Measurements from ENCODE around the gene SPEM1. TPM values are rescaled to one million over a fixed set of nuclear protein-coding genes. Genes with fewer than 3 reads are reported as not detected.

Gene SPEM1
- total RNA-seq, 1 donor from 2014 or later = 0.31 TPM

- no peaks in the 10 kb centered on the region for H3K9me3 Mint-ChIP-seq
- H3K4me1 Mint-ChIP-seq (ENCODE audit: unreplicated experiment) = no peaks in the 10 kb centered on the region
These were observed 31.3 kb upstream of the SPEM1 start for GRCh38 chr17:7388856-7389255.

GRCh38 chr17:7389924-7390910 lies 29.9 kb upstream of the SPEM1 start:
- H3K4me3 Mint-ChIP-seq = no peak overlapping the region
- no peaks in the 10 kb centered on the region for H3K27me3 Mint-ChIP-seq
- no peak for DNase-seq (ENCODE audit: extremely low spot score, unreplicated experiment)
- peaks cover 5% of the 10 kb centered on the region for H3K4me1 Mint-ChIP-seq (ENCODE audit: unreplicated experiment)
- no peak overlapping the region for H3K27ac Mint-ChIP-seq
- no peak for TF ChIP-seq CTCF (conservative IDR thresholded peaks at IDR 0.05)
- peaks cover 14% of the 10 kb centered on the region for H3K36me3 Mint-ChIP-seq
- H3K9me3 Mint-ChIP-seq = no peaks in the 10 kb centered on the region

More at GRCh38 chr17:7388856-7389255, 31.3 kb upstream of the SPEM1 start:
- Mint-ChIP-seq H3K27ac (no peak overlapping the region), H3K27me3 (peaks cover 4% of the 10 kb centered on the region), H3K4me3 (no peak overlapping the region), H3K36me3 (peaks cover 14% of the 10 kb centered on the region)
- DNase-seq (ENCODE audit: extremely low spot score, unreplicated experiment) = no peak
- no peak for TF ChIP-seq CTCF (conservative IDR thresholded peaks at IDR 0.05)

GRCh38 chr17:7391307-7391706 lies 28.8 kb upstream of the SPEM1 start:
- no peak for DNase-seq (ENCODE audit: extremely low spot score, unreplicated experiment)
- no peak for TF ChIP-seq CTCF (conservative IDR thresholded peaks at IDR 0.05)
- Mint-ChIP-seq H3K27me3 (no peaks in the 10 kb centered on the region), H3K9me3 (no peaks in the 10 kb centered on the region), H3K4me3 (no peak overlapping the region), H3K4me1 (ENCODE audit: unreplicated experiment) (peaks cover 5% of the 10 kb centered on the region), H3K27ac (no peak overlapping the region), H3K36me3 (peaks cover 11% of the 10 kb centered on the region)

- peak overlapping the region; percentile 91 for H3K4me3 Mint-ChIP-seq
- no peak for DNase-seq (ENCODE audit: extremely low spot score, unreplicated experiment)
- H3K4me1 Mint-ChIP-seq (ENCODE audit: unreplicated experiment) = peaks cover 5% of the 10 kb centered on the region
- no peaks in the 10 kb centered on the region for H3K9me3 Mint-ChIP-seq
- H3K27ac Mint-ChIP-seq = no peak overlapping the region
- peaks cover 11% of the 10 kb centered on the region for H3K36me3 Mint-ChIP-seq
- no peak for TF ChIP-seq CTCF (conservative IDR thresholded peaks at IDR 0.05)
- no peaks in the 10 kb centered on the region for H3K27me3 Mint-ChIP-seq
These were observed 27.2 kb upstream of the SPEM1 start for GRCh38 chr17:7392696-7393612.

GRCh38 chr17:7393613-7394451 lies 26.3 kb upstream of the SPEM1 start:
- DNase-seq (ENCODE audit: extremely low spot score, unreplicated experiment) = no peak
- Mint-ChIP-seq H3K27me3 (no peaks in the 10 kb centered on the region), H3K27ac (peak overlapping the region; percentile 77), H3K4me3 (peak overlapping the region; percentile 91), H3K9me3 (no peaks in the 10 kb centered on the region), H3K36me3 (peaks cover 11% of the 10 kb centered on the region), H3K4me1 (ENCODE audit: unreplicated experiment) (peaks cover 5% of the 10 kb centered on the region)
- peak; percentile 35 for TF ChIP-seq CTCF (conservative IDR thresholded peaks at IDR 0.05)

Measured in type B pancreatic cell (in vitro differentiated cells).